Measurements from ENCODE around the gene RABEPK.

Gene RABEPK

DNA sequence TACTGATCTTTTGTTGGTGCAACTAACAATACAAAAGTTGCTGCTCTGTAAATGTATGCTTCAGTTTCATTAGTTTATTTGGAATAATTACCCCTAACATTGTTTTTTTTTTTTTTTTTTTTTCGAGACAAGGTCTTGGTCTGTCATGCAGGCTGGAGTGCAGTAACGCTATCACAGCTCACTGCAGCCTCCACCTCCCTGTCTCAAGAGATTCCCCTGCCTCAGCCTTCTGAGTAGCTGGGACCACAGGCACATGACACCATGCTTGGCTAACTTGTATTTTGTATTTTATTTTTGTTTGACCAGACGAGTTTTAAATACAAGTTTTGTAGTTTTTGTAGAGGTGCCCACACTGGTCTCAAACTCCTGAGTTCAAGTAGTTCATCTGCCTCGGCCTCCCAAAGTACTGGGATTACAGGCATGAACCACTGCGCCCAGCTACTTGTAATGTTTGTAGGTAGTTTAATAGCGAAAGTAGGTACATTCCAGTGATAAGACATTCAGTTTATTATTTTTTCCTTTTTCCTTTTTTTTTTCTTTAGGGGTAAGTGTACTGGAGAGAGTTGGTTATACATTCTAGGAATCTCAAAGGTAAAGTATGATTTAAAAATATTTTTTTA, 68.2 kb downstream of the RABEPK start:
- TF ChIP-seq, protein P1, sequence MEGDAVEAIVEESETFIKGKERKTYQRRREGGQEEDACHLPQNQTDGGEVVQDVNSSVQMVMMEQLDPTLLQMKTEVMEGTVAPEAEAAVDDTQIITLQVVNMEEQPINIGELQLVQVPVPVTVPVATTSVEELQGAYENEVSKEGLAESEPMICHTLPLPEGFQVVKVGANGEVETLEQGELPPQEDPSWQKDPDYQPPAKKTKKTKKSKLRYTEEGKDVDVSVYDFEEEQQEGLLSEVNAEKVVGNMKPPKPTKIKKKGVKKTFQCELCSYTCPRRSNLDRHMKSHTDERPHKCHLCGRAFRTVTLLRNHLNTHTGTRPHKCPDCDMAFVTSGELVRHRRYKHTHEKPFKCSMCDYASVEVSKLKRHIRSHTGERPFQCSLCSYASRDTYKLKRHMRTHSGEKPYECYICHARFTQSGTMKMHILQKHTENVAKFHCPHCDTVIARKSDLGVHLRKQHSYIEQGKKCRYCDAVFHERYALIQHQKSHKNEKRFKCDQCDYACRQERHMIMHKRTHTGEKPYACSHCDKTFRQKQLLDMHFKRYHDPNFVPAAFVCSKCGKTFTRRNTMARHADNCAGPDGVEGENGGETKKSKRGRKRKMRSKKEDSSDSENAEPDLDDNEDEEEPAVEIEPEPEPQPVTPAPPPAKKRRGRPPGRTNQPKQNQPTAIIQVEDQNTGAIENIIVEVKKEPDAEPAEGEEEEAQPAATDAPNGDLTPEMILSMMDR (IDR thresholded peaks at IDR 0.05; ENCODE audit: unreplicated experiment in 3 of 3), result no peak
- H3K4me3 Mint-ChIP-seq, result no peak overlapping the region
- peaks cover 21% of the 10 kb centered on the region for H3K4me1 Mint-ChIP-seq
- H3K27me3 Mint-ChIP-seq (ENCODE audit: low read depth), result no peaks in the 10 kb centered on the region
- peaks cover 22% of the 10 kb centered on the region for H3K36me3 Mint-ChIP-seq (ENCODE audit: low read depth)
- no peaks in the 10 kb centered on the region for H3K9me3 Mint-ChIP-seq
- no peak overlapping the region for H3K27ac Mint-ChIP-seq

DNA sequence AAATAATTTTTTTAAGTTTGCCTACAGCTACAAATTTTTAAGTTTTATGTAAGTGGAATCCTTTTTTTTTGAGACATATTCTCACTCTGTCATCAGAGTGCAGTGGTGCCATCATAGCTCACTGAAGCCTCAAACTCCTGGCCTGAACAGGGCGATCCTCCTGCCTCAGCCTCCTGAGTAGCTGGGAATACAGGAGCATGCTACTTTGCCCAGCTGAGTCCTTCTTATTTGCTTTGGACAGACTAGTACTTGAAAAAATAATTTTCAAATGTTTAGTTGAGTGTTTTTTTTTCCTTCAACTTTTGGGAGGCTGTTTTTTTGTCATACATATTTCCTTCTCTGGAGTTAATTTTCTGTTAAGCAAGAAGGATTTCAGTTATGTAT, 68.7 kb downstream of the RABEPK start:
- H3K27me3 Mint-ChIP-seq (ENCODE audit: low read depth), result no peaks in the 10 kb centered on the region
- peaks cover 17% of the 10 kb centered on the region for H3K4me1 Mint-ChIP-seq
- H3K27ac Mint-ChIP-seq, result no peak overlapping the region
- TF ChIP-seq, protein P1 (IDR thresholded peaks at IDR 0.05; ENCODE audit: unreplicated experiment in 3 of 3), result no peak
- no peaks in the 10 kb centered on the region for H3K9me3 Mint-ChIP-seq
- H3K4me3 Mint-ChIP-seq, result no peak overlapping the region
- peaks cover 20% of the 10 kb centered on the region for H3K36me3 Mint-ChIP-seq (ENCODE audit: low read depth)

DNA sequence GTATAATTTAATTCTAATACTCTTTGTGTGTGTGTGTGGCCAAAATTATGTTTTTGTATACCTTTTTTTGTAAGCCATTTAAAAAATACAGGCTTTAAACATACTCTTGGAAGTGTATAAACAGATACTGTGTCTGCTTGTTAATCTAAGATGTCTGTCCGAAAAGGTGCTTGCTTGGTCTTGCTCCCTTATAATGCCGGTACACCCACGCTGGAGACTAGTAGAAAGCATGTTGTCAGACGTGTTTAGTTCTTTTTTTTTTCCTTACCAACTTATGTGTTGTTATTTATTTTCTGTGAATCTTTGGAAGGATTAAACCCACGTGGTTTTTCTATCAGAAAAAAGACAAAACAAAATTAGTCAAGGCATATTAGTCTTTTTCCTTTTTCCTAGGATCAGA, 70.7 kb downstream of the RABEPK start:
- H3K27me3 Mint-ChIP-seq (ENCODE audit: low read depth), result no peaks in the 10 kb centered on the region
- H3K4me3 Mint-ChIP-seq, result no peak overlapping the region
- TF ChIP-seq, protein P1 (IDR thresholded peaks at IDR 0.05; ENCODE audit: unreplicated experiment in 3 of 3), result no peak
- H3K27ac Mint-ChIP-seq, result no peak overlapping the region
- no peaks in the 10 kb centered on the region for H3K9me3 Mint-ChIP-seq
- peaks cover 12% of the 10 kb centered on the region for H3K4me1 Mint-ChIP-seq
- H3K36me3 Mint-ChIP-seq (ENCODE audit: low read depth), result peaks cover 13% of the 10 kb centered on the region

DNA sequence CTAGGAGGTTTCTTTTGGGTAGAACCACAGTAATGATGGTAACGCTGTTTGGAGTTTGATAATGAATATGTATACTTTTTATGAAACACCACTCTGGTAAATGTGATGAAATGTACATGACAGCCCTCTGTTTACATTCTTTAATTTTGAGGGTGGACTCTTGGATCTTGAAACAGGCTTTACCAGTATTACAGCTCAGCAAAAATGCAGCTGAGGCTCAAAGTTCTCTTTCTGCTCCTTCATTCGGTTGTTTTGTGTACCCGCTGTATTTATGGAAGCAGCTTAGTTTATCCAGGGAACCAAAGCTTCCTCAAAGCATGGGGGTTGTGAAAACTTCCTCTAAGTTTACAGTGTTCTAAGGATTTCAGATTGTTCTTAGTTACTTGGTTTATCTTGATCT, 72.4 kb downstream of the RABEPK start:
- no peak overlapping the region for H3K4me3 Mint-ChIP-seq
- H3K9me3 Mint-ChIP-seq, result no peaks in the 10 kb centered on the region
- peak overlapping the region; percentile 36 to 65 (median 59) for H3K27ac Mint-ChIP-seq
- TF ChIP-seq, protein P1 (IDR thresholded peaks at IDR 0.05; ENCODE audit: unreplicated experiment in 3 of 3), result no peak
- no peaks in the 10 kb centered on the region for H3K27me3 Mint-ChIP-seq (ENCODE audit: low read depth)
- H3K4me1 Mint-ChIP-seq, result peaks cover 16% of the 10 kb centered on the region
- peaks cover 13% of the 10 kb centered on the region for H3K36me3 Mint-ChIP-seq (ENCODE audit: low read depth)

DNA sequence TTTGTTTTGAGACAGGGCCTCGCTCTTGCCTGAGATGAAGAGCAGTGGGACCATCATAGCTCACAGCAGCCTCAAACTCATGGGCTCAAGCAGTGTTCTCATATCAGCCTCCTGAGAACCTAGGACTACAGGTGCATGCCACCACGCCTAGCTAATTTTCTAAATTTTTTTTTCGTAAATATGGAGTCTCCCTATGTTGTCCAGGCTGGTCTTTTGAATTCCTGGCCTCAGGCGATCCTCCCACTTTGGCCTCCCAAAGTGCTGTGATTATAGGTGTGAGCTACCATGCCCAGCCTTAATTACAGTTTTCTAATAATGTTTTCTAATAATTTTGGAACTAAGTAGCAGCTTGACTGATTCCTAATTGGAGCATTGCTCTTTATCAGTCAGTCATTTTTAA, 76.4 kb downstream of the RABEPK start:
- Mint-ChIP-seq H3K4me3 (no peak overlapping the region), H3K27me3 (ENCODE audit: low read depth) (no peaks in the 10 kb centered on the region), H3K36me3 (ENCODE audit: low read depth) (peaks cover 4% of the 10 kb centered on the region), H3K9me3 (no peaks in the 10 kb centered on the region), H3K27ac (no peak overlapping the region), H3K4me1 (peaks cover 16% of the 10 kb centered on the region)
- TF ChIP-seq, protein P1 (IDR thresholded peaks at IDR 0.05; ENCODE audit: unreplicated experiment in 3 of 3), result no peak

DNA sequence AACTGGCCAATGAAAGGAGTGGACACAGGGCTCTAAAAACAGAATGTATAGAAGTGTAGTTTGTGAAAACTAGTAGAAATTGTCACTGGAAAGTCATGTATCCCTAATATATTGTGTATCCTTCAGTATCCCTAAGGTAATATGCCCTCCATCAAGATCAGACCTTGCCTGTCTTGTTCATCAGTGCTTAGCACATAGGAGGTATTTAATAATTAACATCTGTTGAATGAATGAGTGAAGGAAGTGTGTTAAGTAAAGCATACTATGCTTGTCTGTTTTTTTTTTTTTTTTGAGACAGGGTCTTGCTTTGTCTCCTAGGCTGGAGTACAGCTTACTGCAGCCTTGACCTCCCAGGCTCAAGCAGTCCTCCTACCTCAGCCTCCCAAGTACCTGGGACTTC, 77.1 kb downstream of the RABEPK start:
- peaks cover 16% of the 10 kb centered on the region for H3K4me1 Mint-ChIP-seq
- no peak overlapping the region for H3K4me3 Mint-ChIP-seq
- no peak overlapping the region for H3K27ac Mint-ChIP-seq
- no peaks in the 10 kb centered on the region for H3K9me3 Mint-ChIP-seq
- H3K27me3 Mint-ChIP-seq (ENCODE audit: low read depth), result no peaks in the 10 kb centered on the region
- TF ChIP-seq, protein P1 (IDR thresholded peaks at IDR 0.05; ENCODE audit: unreplicated experiment in 3 of 3), result no peak
- H3K36me3 Mint-ChIP-seq (ENCODE audit: low read depth), result peaks cover 4% of the 10 kb centered on the region

Measured in nephron (organoid).